Erythroblast (primary cell): ENCODE measurements around the gene TACR1.

Experiments used
- GATA1 ChIP-seq: IDR thresholded peaks from 2 replicates; pipeline ENCODE4 v1.6.1; 2011; ENCODE audit warnings: low read depth, mild to moderate bottlenecking, control low read depth, low read length, moderate library complexity
- POLR2A ChIP-seq: IDR thresholded peaks from 2 replicates; pipeline ENCODE4 v1.6.1; 2011; ENCODE audit warnings: mild to moderate bottlenecking, low read length

GRCh38 chr2:75190271-75190990, 8.9 kb downstream of the TACR1 start:
- TF ChIP-seq POLR2A (no peak), GATA1 (no peak)
